ENCODE data around the gene NFATC2IP. TPM values are rescaled to one million over a fixed set of nuclear protein-coding genes. Genes with fewer than 3 reads are reported as not detected.

The NFATC2IP gene
- total and polyA plus RNA-seq, 2 experiments from 2014 or later: 17.3 to 19.7 TPM

- no peak overlapping the region for H3K4me2 ChIP-seq
- no peaks in the 10 kb centered on the region for H3K27me3 ChIP-seq
- TF ChIP-seq CTCF (IDR thresholded peaks at IDR 0.05; ENCODE audit: poor library complexity): no peak
- no peak for TF ChIP-seq EZH2 (IDR thresholded peaks at IDR 0.05; ENCODE audit: borderline replicate concordance)
- TF ChIP-seq EZH2phosphoT487 (IDR thresholded peaks at IDR 0.05; ENCODE audit: low read depth, severe bottlenecking, unreplicated experiment): no peak
- no peaks in the 10 kb centered on the region for H3K9me2 ChIP-seq (replicated peaks; ENCODE audit: insufficient read depth)
- H3K79me2 ChIP-seq: no peaks in the 10 kb centered on the region
- H4K20me1 ChIP-seq (ENCODE audit: insufficient read depth, poor library complexity, severe bottlenecking): no peaks in the 10 kb centered on the region
- no peak overlapping the region for H3K27ac ChIP-seq
- no peak for DNase-seq (ENCODE audit: low spot score)
- H3K36me3 ChIP-seq (replicated peaks; ENCODE audit: insufficient read depth, low read depth): no peaks in the 10 kb centered on the region
- WGBS (ENCODE audit: low lambda C conversion rate, missing lambda C conversion rate): 96% methylated on average over 11 of the region's 12 CpGs
- no peaks in the 10 kb centered on the region for H3K4me1 ChIP-seq (ENCODE audit: insufficient read depth)
- no peak overlapping the region for H2AFZ ChIP-seq
- no peaks in the 10 kb centered on the region for H3K9me3 ChIP-seq (ENCODE audit: low read depth)
- H3K4me3 ChIP-seq: no peak overlapping the region
Measured at GRCh38 chr16:28912558-28912957, 38.2 kb upstream of the NFATC2IP start.

GRCh38 chr16:28913946-28914724 is 36.6 kb upstream of the NFATC2IP start:
- no peak overlapping the region for H2AFZ ChIP-seq
- 95% methylated on average over 27 of the region's 29 CpGs for WGBS (ENCODE audit: low lambda C conversion rate, missing lambda C conversion rate)
- no peaks in the 10 kb centered on the region for H3K9me2 ChIP-seq (replicated peaks; ENCODE audit: insufficient read depth)
- no peaks in the 10 kb centered on the region for H3K27me3 ChIP-seq
- H3K4me3 ChIP-seq: no peak overlapping the region
- no peak for TF ChIP-seq CTCF (IDR thresholded peaks at IDR 0.05; ENCODE audit: poor library complexity)
- TF ChIP-seq EZH2 (IDR thresholded peaks at IDR 0.05; ENCODE audit: borderline replicate concordance): no peak
- TF ChIP-seq EZH2phosphoT487 (IDR thresholded peaks at IDR 0.05; ENCODE audit: low read depth, severe bottlenecking, unreplicated experiment): no peak
- H3K36me3 ChIP-seq (replicated peaks; ENCODE audit: insufficient read depth, low read depth): no peaks in the 10 kb centered on the region
- no peak overlapping the region for H3K27ac ChIP-seq
- no peaks in the 10 kb centered on the region for H3K4me1 ChIP-seq (ENCODE audit: insufficient read depth)
- no peaks in the 10 kb centered on the region for H3K79me2 ChIP-seq
- H3K4me2 ChIP-seq: no peak overlapping the region
- H3K9me3 ChIP-seq (ENCODE audit: low read depth): no peaks in the 10 kb centered on the region
- no peaks in the 10 kb centered on the region for H4K20me1 ChIP-seq (ENCODE audit: insufficient read depth, poor library complexity, severe bottlenecking)
- no peak for DNase-seq (ENCODE audit: low spot score)

GRCh38 chr16:28915181-28915580 is 35.6 kb upstream of the NFATC2IP start:
- Histone ChIP-seq H3K4me1 (ENCODE audit: insufficient read depth) (no peaks in the 10 kb centered on the region), H3K36me3 (replicated peaks; ENCODE audit: insufficient read depth, low read depth) (no peaks in the 10 kb centered on the region), H3K4me2 (no peak overlapping the region), H4K20me1 (ENCODE audit: insufficient read depth, poor library complexity, severe bottlenecking) (no peaks in the 10 kb centered on the region), H3K9me3 (ENCODE audit: low read depth) (no peaks in the 10 kb centered on the region), H3K9me2 (replicated peaks; ENCODE audit: insufficient read depth) (no peaks in the 10 kb centered on the region), H3K79me2 (no peaks in the 10 kb centered on the region), H3K27ac (no peak overlapping the region), H2AFZ (no peak overlapping the region), H3K27me3 (no peaks in the 10 kb centered on the region), H3K4me3 (no peak overlapping the region)
- TF ChIP-seq EZH2 (IDR thresholded peaks at IDR 0.05; ENCODE audit: borderline replicate concordance) (no peak), EZH2phosphoT487 (IDR thresholded peaks at IDR 0.05; ENCODE audit: low read depth, severe bottlenecking, unreplicated experiment) (no peak), CTCF (IDR thresholded peaks at IDR 0.05; ENCODE audit: poor library complexity) (no peak)
- no peak for DNase-seq (ENCODE audit: low spot score)

Data from hepatocyte (in vitro differentiated cells).